IMR-90 (cell line): ENCODE results near the gene PYGL. TPM values are rescaled to one million over a fixed set of nuclear protein-coding genes. Genes with fewer than 3 reads are reported as not detected.
A peak's percentile ranks its signal among the peaks of the same experiment; 100 is the strongest.
"Not testable (repeated sequence)": the region's sequence is repeated elsewhere in the genome, so short reads cannot be mapped to it uniquely, and the experiment has no call there.

ENCODE experiments used
- ATAC-seq: fragments of 200-7000 bp; cut with Tn5 transposase; 2 replicates; pipeline ENCODE4 v1.9.1; 2020; ENCODE audit warnings: low read depth, mild to moderate bottlenecking, moderate library complexity
- BruUV-seq: library from RNA; stranded (reverse); fragments of 400-500 nt; replicated peaks from 2 replicates; lab custom pipeline; 2021; lab: Mats Ljungman, UMichigan
- CTCF ChIA-PET: fragments of 300-600 bp; formaldehyde crosslinking; extraction: SDS; loops from one replicate; lab custom pipeline; 2021; ENCODE audit warnings: antibody characterized with exemption; lab: Yijun Ruan, JAX
- POLR2A ChIA-PET: fragments of 300-600 bp; sonication (Branson Sonifier 250); formaldehyde crosslinking; loops from one replicate; lab custom pipeline; 2022; ENCODE audit warnings: antibody characterized with exemption; ENCODE audit not compliant: unreplicated experiment; lab: Charles Lee
- DNase-seq: peaks from one replicate; pipeline ENCODE4 v3.0.0; 2013
- H2AFZ ChIP-seq: replicated peaks from 2 replicates; pipeline ENCODE3; 2013; ENCODE audit warnings: low read length, mild to moderate bottlenecking; ENCODE audit not compliant: poor library complexity
- H2AK5ac ChIP-seq: 2 replicates; pipeline ENCODE4 v1.6.1; 2013; ENCODE audit warnings: low read depth, low read length, inconsistent platforms
- H2AK9ac ChIP-seq: replicated peaks from 2 replicates; pipeline ENCODE3; 2013; ENCODE audit warnings: mild to moderate bottlenecking, low read depth, low read length, moderate library complexity; ENCODE audit not compliant: poor library complexity
- H2BK120ac ChIP-seq: 2 replicates; pipeline ENCODE4 v1.6.1; 2013; ENCODE audit warnings: low read depth, low read length, inconsistent platforms
- H2BK15ac ChIP-seq: 3 replicates; pipeline ENCODE4 v1.6.1; 2013; ENCODE audit warnings: low read depth, low read length, inconsistent platforms
- H2BK20ac ChIP-seq: 2 replicates; pipeline ENCODE4 v1.6.1; 2013; ENCODE audit warnings: low read depth, mild to moderate bottlenecking, inconsistent platforms, low read length, moderate library complexity
- H2BK5ac ChIP-seq: 2 replicates; pipeline ENCODE4 v1.6.1; 2013; ENCODE audit warnings: mild to moderate bottlenecking, low read depth, low read length, inconsistent platforms; ENCODE audit not compliant: poor library complexity, severe bottlenecking
- H3K14ac ChIP-seq: replicated peaks from 2 replicates; pipeline ENCODE4 v1.6.1; 2013; ENCODE audit warnings: low read depth, low read length, inconsistent platforms
- H3K18ac ChIP-seq: 2 replicates; pipeline ENCODE4 v1.6.1; 2013; ENCODE audit warnings: low read depth, low read length, control low read depth
- H3K23ac ChIP-seq: 2 replicates; pipeline ENCODE4 v1.6.1; 2013; ENCODE audit warnings: low read depth, low read length, inconsistent platforms
- H3K27ac ChIP-seq: 2 replicates; pipeline ENCODE4 v1.5.1; 2013; ENCODE audit warnings: mild to moderate bottlenecking, control low read depth, low read length; ENCODE audit not compliant: insufficient read depth
- H3K27me3 ChIP-seq: 2 replicates; pipeline ENCODE4 v1.6.1; 2013; ENCODE audit warnings: low read length; ENCODE audit not compliant: control insufficient read depth, insufficient read depth
- H3K36me3 ChIP-seq: 2 replicates; pipeline ENCODE4 v1.6.1; 2013; ENCODE audit warnings: low read length, mixed read lengths; ENCODE audit not compliant: control insufficient read depth, insufficient read depth
- H3K4ac ChIP-seq: 2 replicates; pipeline ENCODE4 v1.6.1; 2013; ENCODE audit warnings: low read depth, low read length, inconsistent platforms
- H3K4me1 ChIP-seq: 2 replicates; pipeline ENCODE4 v1.6.1; 2013; ENCODE audit warnings: low read length, mixed read lengths; ENCODE audit not compliant: control insufficient read depth, insufficient read depth
- H3K4me2 ChIP-seq: 2 replicates; pipeline ENCODE4 v1.6.1; 2013; ENCODE audit warnings: low read depth, mild to moderate bottlenecking, control low read depth, low read length, moderate library complexity
- H3K4me3 ChIP-seq: 2 replicates; pipeline ENCODE4 v1.5.1; 2013; ENCODE audit warnings: low read depth, mild to moderate bottlenecking, control low read depth, low read length, moderate library complexity; ENCODE audit not compliant: insufficient read depth
- H3K56ac ChIP-seq: 2 replicates; pipeline ENCODE4 v1.6.1; 2013; ENCODE audit warnings: low read length, inconsistent platforms; ENCODE audit not compliant: insufficient read depth; ENCODE audit errors: extremely low read depth
- H3K79me1 ChIP-seq, 2 experiments: 2 replicates each; pipeline ENCODE4 v1.6.1; 2013; ENCODE audit warnings: low read length in 2 of 2, inconsistent platforms in 1 of 2, low read depth in 1 of 2
- H3K9ac ChIP-seq: 2 replicates; pipeline ENCODE4 v1.6.1; 2013; ENCODE audit warnings: low read depth, low read length, control low read depth
- H3K9me1 ChIP-seq: 2 replicates; pipeline ENCODE4 v1.6.1; 2013; ENCODE audit warnings: low read length, inconsistent platforms; ENCODE audit not compliant: insufficient read depth
- H3K9me3 ChIP-seq: 2 replicates; pipeline ENCODE4 v1.6.1; 2013; ENCODE audit warnings: low read length; ENCODE audit not compliant: control insufficient read depth, insufficient read depth
- H4K20me1 ChIP-seq: 2 replicates; pipeline ENCODE4 v1.6.1; 2013; ENCODE audit warnings: low read length, inconsistent platforms; ENCODE audit not compliant: insufficient read depth
- H4K5ac ChIP-seq: 2 replicates; pipeline ENCODE4 v1.6.1; 2013; ENCODE audit warnings: mild to moderate bottlenecking, low read depth, low read length, control low read depth
- H4K8ac ChIP-seq, 2 experiments: 2 replicates each; pipeline ENCODE4 v1.6.1; 2013; ENCODE audit warnings: low read depth in 2 of 2, low read length in 2 of 2, control low read depth in 1 of 2, inconsistent platforms in 1 of 2
- H4K91ac ChIP-seq: 2 replicates; pipeline ENCODE4 v1.6.1; 2013; ENCODE audit warnings: low read depth, low read length, inconsistent platforms; ENCODE audit not compliant: insufficient read depth
- FOS ChIP-seq: fragments of 150-350 bp; IDR thresholded peaks from 2 replicates; pipeline ENCODE4 v1.6.1; 2016; ENCODE audit warnings: low read depth, low read length
- MAFK ChIP-seq: IDR thresholded peaks from 2 replicates; pipeline ENCODE4 v1.6.1; 2012; ENCODE audit warnings: low read depth, low read length, improper control_type of control experiment
- WGBS, 2 experiments: methylation state at CpG; one replicate each; pipeline versions ENCODE4 v1.1.5 to v1.1.7; 2013; ENCODE audit warnings: missing lambda C conversion rate in 2 of 2; ENCODE audit not compliant: insufficient read length in 1 of 2; ENCODE audit errors: extremely low coverage in 2 of 2; 5-methylcytosine and 5-hydroxymethylcytosine counted together
- dilution Hi-C: fragments of 300-500 bp; cut with HindIII; formaldehyde crosslinking; loops from one replicate; pipeline ENCODE4 v1.14.3; 2018; ENCODE audit warnings: low sequenced_read_pairs; ENCODE audit not compliant: unreplicated experiment
- in situ Hi-C: fragments of 300-500 bp; cut with MboI; formaldehyde crosslinking; loops from 3 replicates; pipeline ENCODE4 v1.14.3; 2019; ENCODE audit warnings: low sequenced_read_pairs, inconsistent platforms, mixed read lengths
- intact Hi-C: fragments of 100-400 bp; cut with micrococcal nuclease; formaldehyde crosslinking; loops from 2 replicates; pipeline ENCODE4 v1.10.0; 2022
- polyA plus RNA-seq, 3 experiments: library from polyadenylated mRNA; depleted of rRNA; stranded (reverse); fragments of >200 nt; gene quantifications; 2 replicates each; pipeline ENCODE4 v1.2.3, GENCODE V29; 2012; ENCODE audit warnings: low replicate concordance in 1 of 3
- total RNA-seq: library from RNA; depleted of rRNA; stranded (reverse); fragments of >200 nt; gene quantifications from 2 replicates; pipeline ENCODE4 v1.2.3, GENCODE V29; 2012
- TF ChIP-seq, protein P1 (sequence below): fragments of 150-350 bp; IDR thresholded peaks from 2 replicates; pipeline ENCODE4 v1.6.1; 2016; ENCODE audit warnings: low read depth, mild to moderate bottlenecking, low read length, moderate library complexity, borderline replicate concordance

The PYGL gene
- total and polyA plus RNA-seq, 2 of the 4 experiments (the other 2 are of a cell fraction), result 52.3 to 70.4 TPM

- POLR2A ChIA-PET, result no interaction called here
- no TSS peak for BruUV-seq
- H3K23ac ChIP-seq, result no peak overlapping the region
Observed at GRCh38 chr14:50957296-50957695, 13.0 kb upstream of the PYGL start.

GRCh38 chr14:50956421-50956820 lies 12.1 kb upstream of the PYGL start:
- H3K36me3 ChIP-seq, H4K8ac ChIP-seq, H3K9me3 ChIP-seq, H3K14ac ChIP-seq, H3K18ac ChIP-seq, H4K5ac ChIP-seq, DNase-seq, H2BK20ac ChIP-seq, H2BK15ac ChIP-seq, H2AFZ ChIP-seq, BruUV-seq, H4K20me1 ChIP-seq, H3K9ac ChIP-seq, POLR2A ChIA-PET, H2BK5ac ChIP-seq, H4K91ac ChIP-seq, ATAC-seq, H3K79me1 ChIP-seq, H2AK5ac ChIP-seq, H3K27me3 ChIP-seq, in situ Hi-C loops, CTCF ChIA-PET, H2AK9ac ChIP-seq, H3K56ac ChIP-seq, H2BK120ac ChIP-seq, H3K4me2 ChIP-seq, dilution Hi-C loops, H3K27ac ChIP-seq, H3K4me3 ChIP-seq, H3K4me1 ChIP-seq, H3K4ac ChIP-seq, H3K9me1 ChIP-seq, H3K23ac ChIP-seq: not testable (repeated sequence)
- WGBS, 2 experiments, result no CpG with 5 or more reads among the region's 32 CpGs
- intact Hi-C loops, result loop anchor here (5.0 kb wide), 1 partner anchor 141 kb away; the partner anchor contains the start of gene TRIM9

More at GRCh38 chr14:50957296-50957695, 13.0 kb upstream of the PYGL start:
- DNase-seq (peak; percentile 48), ATAC-seq (no peak)
- no peak overlapping the region for H4K5ac ChIP-seq
- H3K56ac ChIP-seq, result no peak overlapping the region
- no peaks in the 10 kb centered on the region for H3K9me3 ChIP-seq
- no peak overlapping the region for H3K27ac ChIP-seq
- H3K9me1 ChIP-seq, result peaks cover 6% of the 10 kb centered on the region; the same call in 1 of the 2 replicates
- no peak overlapping the region for H3K4me2 ChIP-seq
- CTCF ChIA-PET, result interaction anchor here (1.2 kb wide), 1 partner anchor 10 kb away, joined by 4 read pairs; no protein-coding TSS in a partner anchor
- H3K4ac ChIP-seq, result no peak overlapping the region
- H3K36me3 ChIP-seq, result no peaks in the 10 kb centered on the region
- dilution Hi-C loops (no loop called here), in situ Hi-C loops (no loop called here), intact Hi-C loops (loop anchor here (5.0 kb wide), 1 partner anchor 140 kb away; the partner anchor contains the start of gene TRIM9)
- H2BK20ac ChIP-seq, result no peak overlapping the region
- peaks cover 12% of the 10 kb centered on the region for H3K4me1 ChIP-seq
- H2BK120ac ChIP-seq, result no peak overlapping the region
- no peak overlapping the region for H3K18ac ChIP-seq
- no CpG with 5 or more reads among the region's 3 CpGs for WGBS, 2 experiments
- no peak overlapping the region for H2AK5ac ChIP-seq
- H4K91ac ChIP-seq, result no peak overlapping the region
- H2BK15ac ChIP-seq, result no peak overlapping the region
- no peak overlapping the region for H2BK5ac ChIP-seq
- no peak overlapping the region for H2AK9ac ChIP-seq
- TF ChIP-seq, protein P1, sequence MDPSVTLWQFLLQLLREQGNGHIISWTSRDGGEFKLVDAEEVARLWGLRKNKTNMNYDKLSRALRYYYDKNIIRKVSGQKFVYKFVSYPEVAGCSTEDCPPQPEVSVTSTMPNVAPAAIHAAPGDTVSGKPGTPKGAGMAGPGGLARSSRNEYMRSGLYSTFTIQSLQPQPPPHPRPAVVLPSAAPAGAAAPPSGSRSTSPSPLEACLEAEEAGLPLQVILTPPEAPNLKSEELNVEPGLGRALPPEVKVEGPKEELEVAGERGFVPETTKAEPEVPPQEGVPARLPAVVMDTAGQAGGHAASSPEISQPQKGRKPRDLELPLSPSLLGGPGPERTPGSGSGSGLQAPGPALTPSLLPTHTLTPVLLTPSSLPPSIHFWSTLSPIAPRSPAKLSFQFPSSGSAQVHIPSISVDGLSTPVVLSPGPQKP, result no peak
- peak; percentile 63; the same call in 1 of the 2 replicates for TF ChIP-seq FOS
- no peak for TF ChIP-seq MAFK
- H3K4me3 ChIP-seq, result no peak overlapping the region
- no peaks in the 10 kb centered on the region for H3K79me1 ChIP-seq
- H3K9ac ChIP-seq, result no peak overlapping the region
- H4K20me1 ChIP-seq, result no peaks in the 10 kb centered on the region; the same call in 1 of the 2 replicates
- H4K8ac ChIP-seq, result no peak overlapping the region
- no peak overlapping the region for H2AFZ ChIP-seq
- no peaks in the 10 kb centered on the region for H3K27me3 ChIP-seq
- H3K14ac ChIP-seq, result no peak overlapping the region
